Uterus (tissue), 2 donors: Measurements from ENCODE around the gene NEDD4.

Source experiments
- CTCF ChIP-seq, 4 experiments: fragments of 200-600 bp in 2 of 4; fragments of 450-650 bp in 2 of 4; sonication (generic) in 2 of 4; IDR thresholded peaks; one replicate each; pipeline ENCODE4 v1.5.1; 2016 to 2019; ENCODE audit warnings: antibody characterized with exemption in 4 of 4, mild to moderate bottlenecking in 2 of 4, moderate library complexity in 1 of 4
- POLR2A ChIP-seq, 2 donors: fragments of 450-650 bp; IDR thresholded peaks; one replicate each; pipeline ENCODE4 v1.6.1; 2016; ENCODE audit warnings: antibody characterized with exemption in 2 of 2, mild to moderate bottlenecking in 1 of 2, moderate library complexity in 1 of 2

- no peak for TF ChIP-seq POLR2A (IDR thresholded peaks at IDR 0.05)
- TF ChIP-seq CTCF (IDR thresholded peaks at IDR 0.05) = no peak
Measured at GRCh38 chr15:56014677-56015076, 21.3 kb upstream of the NEDD4 start.
